ENCODE results near the gene MAS1L.
"Not testable (repeated sequence)": the region's sequence is repeated elsewhere in the genome, so short reads cannot be mapped to it uniquely, and the experiment has no call there.

The MAS1L gene

DNA sequence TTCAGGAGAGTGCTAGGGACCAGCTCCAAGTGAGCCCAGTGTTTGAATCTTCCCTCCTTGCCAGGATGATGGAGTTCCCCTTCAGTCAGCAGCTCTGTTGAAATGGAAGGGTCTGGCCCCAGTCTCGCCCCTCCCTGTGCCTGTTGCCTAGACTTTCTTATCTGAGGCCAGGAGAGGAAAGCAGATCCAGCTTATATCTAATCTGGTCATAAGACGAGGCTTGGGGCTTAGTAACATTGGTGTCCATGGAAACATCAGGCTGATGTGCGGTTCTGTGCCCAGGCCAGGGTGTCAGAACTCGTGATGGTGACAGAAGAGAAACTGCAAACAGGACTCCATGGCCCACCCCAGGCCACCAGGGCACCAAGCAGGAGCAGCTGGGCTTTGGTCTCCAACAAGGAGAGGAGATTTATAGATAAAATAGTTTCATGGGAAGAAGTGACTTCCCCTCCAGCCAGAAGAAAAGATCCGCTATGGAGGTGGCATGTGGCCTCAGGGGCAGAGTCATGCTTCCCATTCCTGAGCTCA lies 9.8 kb downstream of the MAS1L start:
- DNase-seq = no peak

DNA sequence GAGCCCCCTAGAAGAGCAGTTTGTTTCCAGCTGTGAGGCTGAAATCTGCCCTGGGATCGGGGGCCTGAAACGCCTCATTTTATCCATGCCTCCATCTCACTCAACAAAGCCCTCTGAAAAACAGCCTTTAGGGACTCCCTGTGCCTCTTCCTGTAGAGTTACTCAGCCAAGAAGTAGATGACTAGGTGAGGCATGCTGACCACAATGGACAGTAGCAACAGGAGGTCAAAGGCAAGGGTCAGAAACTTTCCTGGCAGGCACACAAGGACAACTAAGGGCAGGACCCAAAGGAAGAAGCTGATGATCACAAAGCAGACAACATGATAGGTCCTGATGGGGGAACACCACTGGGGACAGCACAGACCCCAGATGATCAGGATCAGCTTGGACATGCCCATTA lies 12.8 kb downstream of the MAS1L start:
- DNase-seq = no peak

DNA sequence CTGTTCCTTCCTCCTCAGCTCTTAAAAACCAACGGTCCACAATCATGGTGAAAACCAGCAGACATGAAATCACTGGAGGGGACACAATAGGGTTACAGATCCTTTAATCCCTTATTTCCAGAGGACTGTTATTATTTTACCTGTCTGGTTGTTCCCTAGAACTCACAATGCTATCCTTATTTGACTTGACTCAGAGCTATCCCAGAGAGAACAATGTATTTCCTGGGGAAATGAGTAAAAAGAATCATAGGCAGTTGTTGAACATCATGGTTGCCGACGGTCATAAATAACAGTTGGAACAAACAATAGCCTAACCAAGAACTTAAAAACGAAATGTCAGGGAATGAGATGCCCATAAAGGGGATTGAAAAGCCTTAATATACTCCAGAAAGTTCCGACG lies 21.5 kb downstream of the MAS1L start:
- no peak for DNase-seq

DNA sequence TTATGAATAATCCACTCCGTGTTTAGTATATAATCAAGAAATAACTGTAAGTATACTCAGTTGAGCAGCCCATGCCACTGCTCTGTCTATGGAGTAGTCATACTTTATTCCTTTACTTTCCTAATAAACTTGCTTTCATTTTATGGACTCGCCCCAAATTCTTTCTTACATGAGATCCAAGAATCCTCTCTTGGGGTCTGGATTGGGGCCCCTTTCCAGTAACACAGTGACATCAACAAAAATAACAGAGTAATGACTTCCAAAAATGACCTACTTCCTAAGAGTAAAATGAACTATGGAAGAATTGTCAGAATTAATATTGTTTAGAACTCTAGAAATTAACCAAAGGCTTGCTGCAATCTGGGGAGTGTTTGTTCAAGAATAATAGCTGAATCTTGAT lies 22.0 kb downstream of the MAS1L start:
- no peak for DNase-seq

DNA sequence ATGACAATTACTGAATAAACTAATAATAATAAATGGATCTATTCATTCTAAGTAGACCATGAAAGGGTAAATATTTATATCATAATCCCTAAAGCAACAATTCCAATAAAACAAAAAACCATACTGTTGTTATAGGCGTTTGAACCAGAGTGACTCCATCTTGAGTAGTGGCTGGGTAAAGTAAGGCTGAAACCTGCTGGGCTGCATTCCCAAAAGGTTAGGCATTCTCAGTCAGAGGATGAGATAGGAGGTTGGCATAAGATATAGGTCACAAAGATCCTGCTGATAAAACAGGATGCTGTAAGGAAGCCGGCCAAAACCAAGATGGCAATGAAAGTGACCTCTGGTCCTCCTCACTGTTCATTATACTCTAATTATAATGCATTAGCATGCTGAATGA lies 22.5 kb downstream of the MAS1L start:
- DNase-seq = no peak

DNA sequence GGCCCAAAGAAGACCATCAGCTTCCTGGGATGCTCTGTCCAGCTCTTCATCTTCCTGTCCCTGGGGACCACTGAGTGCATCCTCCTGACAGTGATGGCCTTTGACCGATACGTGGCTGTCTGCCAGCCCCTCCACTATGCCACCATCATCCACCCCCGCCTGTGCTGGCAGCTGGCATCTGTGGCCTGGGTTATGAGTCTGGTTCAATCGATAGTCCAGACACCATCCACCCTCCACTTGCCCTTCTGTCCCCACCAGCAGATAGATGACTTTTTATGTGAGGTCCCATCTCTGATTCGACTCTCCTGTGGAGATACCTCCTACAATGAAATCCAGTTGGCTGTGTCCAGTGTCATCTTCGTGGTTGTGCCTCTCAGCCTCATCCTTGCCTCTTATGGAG lies 25.7 kb downstream of the MAS1L start:
- DNase-seq = no peak

DNA sequence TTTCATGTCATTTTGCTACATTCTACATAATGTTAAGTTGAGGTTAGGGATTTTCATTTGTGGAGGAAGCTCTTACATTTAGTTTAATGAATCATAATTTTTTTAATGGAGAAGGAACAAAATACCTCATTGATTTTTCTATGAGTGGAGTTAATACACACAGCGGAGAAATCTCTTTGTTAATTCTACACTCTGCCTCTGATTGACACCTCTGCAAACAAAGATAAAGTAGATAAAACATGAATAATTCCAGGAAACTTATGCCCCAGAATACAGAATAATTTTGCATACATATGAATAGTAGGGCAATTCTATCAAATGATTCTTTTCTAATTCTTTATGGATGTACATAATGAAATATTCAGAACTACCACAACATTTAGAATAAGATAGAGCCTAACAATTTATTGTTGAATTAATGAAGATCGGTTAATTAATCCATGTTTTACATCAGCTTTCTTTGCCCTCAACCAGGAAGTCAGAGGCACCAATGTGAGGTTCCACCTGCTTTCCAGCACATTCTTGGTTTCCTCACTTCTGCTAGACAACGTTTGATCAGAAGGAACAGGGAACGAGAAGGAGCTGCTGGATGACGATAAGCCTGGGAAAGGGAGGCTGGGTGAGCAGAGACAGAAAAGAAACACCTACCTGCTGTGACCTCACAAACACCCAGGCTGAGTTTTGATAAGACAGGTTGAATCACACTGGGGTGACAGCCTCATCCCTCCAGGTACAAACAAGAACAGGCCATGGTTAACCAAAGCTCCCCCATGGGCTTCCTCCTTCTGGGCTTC lies 26.5 kb downstream of the MAS1L start:
- no peak for DNase-seq

DNA sequence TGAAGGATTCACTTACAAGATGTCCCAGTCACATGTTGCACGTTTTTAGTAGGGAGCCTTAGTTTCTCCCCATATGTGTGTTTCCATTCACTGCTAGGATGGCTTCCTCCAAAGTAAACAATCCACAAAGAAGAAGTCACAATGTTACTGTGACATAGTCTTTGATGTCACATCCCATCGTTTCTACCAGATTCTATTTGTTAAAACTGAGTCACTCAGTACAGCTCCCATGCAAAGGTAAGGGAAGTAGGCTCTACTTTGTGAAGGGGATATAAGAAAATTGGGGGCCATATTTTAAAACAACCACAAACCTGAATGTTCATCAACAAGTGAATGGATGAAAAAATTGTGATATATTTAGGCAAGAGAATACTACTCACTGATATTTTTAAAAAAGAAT lies 30.8 kb downstream of the MAS1L start, which contains the start of the genes OR11A1 and OR2H1:
Gene OR11A1 (minus strand): TSS at position 101 of the 400 bp plus-strand sequence. CDS start 29,430 bp downstream, outside the sequence.
Gene OR2H1 (plus strand): TSS at position 185 of the 400 bp plus-strand sequence. CDS start 4,615 bp downstream, outside the sequence.
- DNase-seq = no peak

DNA sequence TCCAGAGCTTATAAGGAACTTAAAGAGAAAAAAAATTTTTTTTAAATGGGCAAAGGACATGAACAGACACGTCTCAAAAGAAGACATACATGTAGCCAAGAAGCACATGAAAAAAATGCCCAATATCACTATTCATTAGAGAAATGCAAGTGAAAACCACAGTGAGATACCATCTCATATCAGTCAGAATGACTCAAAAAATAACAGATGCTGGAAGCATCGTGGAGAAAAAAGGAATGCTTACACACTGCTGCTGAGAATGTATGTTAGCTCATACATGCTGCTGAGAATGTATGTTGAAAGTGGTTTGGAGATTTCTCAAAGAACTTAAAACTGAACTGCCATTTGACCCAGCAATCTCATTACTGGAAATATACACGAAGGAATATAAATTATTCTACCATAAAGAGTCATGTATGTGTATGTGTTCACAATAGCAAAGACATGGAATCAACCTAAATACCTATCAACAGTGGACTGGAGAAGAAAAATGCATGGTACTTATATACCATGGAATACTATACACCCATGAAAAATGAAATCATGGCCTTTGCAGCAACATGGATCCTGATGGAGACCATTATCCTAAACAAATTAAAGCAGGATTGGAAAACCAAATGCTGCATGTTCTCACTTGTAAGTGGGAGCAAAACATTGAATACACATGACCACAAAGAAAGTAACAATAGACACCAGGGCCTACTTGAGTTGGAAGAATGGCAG lies 36.1 kb downstream of the MAS1L start:
- DNase-seq = no peak

DNA sequence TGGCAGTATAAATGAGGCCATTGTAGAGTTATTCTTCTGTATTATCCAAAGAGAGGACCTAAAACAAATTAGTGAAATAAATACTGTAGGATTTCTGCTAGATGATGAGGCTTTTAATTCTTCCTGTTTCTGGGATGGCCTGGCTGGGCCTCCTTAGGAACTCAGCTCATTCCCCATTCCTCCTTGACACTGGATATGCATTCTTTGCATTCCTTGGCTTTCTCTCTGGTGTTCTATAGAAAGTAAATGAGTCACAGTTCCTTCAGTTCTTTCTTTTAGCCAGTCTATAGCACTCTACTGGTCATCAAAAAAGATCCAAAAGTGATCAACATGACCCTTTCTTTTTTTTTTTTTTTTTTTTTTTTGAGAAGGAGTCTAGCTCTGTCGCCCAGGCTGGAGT lies 40.1 kb downstream of the MAS1L start:
- DNase-seq = no peak

DNA sequence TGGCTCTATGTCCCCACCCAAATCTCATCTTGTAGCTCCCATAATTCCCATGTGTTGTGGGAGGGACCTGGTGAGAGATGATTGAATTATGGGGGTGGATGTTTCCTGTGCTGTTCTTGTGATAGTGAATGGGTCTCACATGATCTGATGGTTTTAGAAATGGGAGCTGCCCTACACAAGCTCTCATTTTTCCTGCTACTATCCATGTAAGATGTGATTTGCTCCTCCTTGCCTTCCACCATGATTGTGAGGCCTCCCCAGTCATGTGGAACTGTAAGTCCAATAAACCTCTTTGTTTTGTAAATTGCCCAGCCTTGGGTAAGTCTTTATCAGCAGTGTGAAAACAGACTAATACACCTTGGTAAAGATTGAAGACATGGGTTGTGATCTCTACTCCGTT lies 43.7 kb downstream of the MAS1L start:
- not testable (repeated sequence) for DNase-seq

DNA sequence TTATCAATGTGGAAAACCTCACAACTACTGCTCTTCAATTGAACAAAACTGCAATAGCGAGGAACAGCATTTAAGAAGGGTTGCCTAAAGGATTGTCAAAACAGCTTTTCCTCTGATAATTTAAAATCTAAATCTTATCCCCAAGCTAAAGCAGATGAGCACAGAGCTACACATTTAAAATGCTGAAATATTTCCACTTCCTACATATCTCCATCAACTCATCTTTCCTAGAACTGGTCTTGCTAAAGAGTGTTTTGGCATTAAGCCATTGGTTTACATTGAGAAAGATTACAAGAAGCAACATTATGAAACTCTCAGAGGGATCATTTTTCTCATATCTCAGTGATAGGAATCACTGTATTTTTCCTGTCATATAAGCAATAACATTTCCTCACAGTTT lies 45.0 kb downstream of the MAS1L start:
- DNase-seq = no peak

DNA sequence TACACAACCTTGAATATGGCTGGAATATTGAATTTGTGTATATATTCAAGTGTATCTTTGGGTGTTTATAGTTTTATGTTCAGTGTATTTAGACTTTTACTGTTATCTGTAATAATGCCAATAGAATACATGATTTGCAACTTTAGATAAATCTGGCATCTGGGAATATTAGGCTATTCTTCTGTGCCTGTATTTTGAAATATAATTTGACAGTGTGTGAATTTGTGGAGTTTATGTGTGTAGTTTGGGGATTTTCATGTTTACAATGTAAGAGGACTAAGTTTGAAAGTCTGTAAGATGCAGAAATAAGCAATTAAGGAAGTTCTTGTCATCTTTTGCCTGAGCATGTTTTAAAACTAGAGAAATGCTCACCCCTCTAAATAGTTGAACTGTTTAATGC lies 48.8 kb downstream of the MAS1L start, which contains the start of gene OR10C1:
Gene OR10C1 (plus strand): TSS at position 301 of the 400 bp plus-strand sequence. CDS start 710 bp downstream, outside the sequence.
- DNase-seq = no peak

DNA sequence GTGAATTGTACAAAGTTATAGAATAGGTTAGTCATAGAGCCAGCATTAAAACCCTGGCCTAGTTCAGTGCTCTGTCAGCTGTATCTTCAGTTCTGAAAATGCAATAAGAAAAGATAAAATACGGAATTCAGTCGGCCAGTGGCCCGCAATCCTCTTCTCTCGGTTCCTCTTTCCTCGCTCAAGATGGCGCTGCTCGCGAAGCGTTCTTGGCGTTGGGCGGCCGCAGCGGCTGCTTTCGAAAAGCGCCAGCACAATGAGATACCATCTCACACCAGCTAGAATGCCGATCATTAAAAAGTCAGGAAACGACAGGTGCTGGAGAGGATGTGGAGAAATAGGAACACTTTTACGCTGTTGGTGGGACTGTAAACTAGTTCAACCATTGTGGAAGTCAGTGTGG lies 51.0 kb downstream of the MAS1L start:
- not testable (repeated sequence) for DNase-seq
